ENCODE results near the gene PLEKHD1. TPM values are rescaled to one million over a fixed set of nuclear protein-coding genes. Genes with fewer than 3 reads are reported as not detected.

The PLEKHD1 gene
- under 0.01 TPM in 2 replicates for total RNA-seq

DNA sequence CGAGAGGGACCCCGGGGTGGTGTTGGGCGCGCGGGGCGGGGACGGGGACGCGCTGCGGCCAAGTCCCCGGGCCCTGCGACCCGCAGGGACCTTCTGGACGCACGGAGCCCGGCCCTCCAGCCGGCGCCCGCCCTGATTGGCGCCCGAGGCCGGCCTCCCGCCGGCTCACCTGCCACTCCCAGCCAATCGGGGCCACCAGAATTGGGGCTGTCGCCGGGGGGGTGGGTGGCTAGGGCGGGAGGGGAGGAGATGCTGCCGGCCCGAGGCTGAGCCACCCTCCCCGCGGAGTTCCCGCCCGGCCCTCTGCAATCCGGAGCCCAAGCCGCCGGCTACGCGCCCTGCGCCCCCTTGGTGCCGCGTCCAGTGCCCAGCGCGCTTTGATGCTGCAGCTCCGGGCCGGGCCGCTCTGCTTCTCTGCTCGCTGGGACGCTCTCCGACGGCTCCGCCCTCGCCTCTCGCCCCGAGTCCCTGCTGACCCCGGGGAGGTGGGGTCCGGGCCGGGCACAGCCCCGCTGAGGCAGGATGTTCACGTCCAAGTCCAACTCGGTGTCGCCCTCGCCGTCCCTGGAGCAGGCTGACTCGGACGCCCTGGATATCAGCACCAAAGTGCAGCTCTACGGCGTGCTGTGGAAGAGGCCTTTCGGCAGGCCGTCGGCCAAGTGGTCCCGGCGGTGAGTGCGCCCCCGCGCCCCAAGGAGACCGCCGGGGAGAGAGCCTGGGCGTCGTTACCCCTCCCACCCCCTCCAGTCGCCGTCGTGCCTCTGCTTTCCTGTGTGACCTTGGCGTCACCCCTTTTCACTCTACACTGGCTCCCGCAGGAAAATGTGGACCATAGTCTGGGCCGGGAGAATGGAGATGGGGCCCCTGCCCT is at the start of gene PLEKHD1:
TSS of gene PLEKHD1 (plus strand) at position 285 of the 871 bp plus-strand sequence. CDS start at position 523, 238 bp downstream.

DNA sequence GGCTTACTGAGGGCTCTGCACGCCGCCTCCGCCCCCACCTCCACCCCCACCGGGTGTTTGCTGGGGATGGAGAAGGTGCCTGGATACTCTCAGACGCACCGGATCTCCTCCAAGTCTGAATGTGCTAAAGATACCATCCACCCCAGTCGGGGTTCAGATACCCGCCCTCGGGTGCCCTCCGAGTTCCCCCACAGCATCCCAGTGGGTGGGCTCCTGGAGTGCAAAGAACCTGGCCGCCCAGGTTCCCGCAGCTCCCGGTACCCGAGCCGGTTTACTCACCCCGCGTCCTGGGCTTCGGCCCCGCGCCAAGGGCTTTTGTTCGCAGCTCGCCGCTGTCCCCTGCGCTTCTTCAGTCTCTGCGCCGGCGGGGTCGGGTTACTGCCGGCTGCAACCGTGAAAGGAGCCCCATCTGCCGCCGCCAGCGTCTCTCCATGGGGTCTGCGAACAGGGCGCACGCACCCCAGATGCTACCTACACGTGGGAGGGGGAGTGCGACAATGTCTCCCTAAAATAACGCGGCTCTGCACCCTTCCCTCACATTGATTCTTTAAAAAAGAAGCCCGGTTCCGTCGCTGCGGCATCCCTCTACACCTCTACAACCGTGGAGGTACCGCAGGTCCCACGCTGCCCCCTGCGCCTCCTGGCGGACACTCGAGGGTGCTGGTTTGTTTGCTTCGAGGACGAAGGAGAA is 89.9 kb downstream of the PLEKHD1 start, which contains the start of gene CCDC177:
TSS of gene CCDC177 (minus strand) at position 609 of the 691 bp plus-strand sequence. CDS start 1,249 bp downstream, outside the sequence.

Other genes with a start within 250 kb of the PLEKHD1 start
- not detected in 2 replicates for gene GALNT16, start 224.6 kb upstream of the PLEKHD1 start, total RNA-seq
- 86.3 and 99.5 TPM in 2 replicates for gene ERH, start 86.4 kb upstream of the PLEKHD1 start, total RNA-seq
- 119 and 159 TPM in 2 replicates for gene SLC39A9, start 86.0 kb upstream of the PLEKHD1 start, total RNA-seq
- gene CCDC177, start 90.1 kb downstream of the PLEKHD1 start, total RNA-seq = not detected in 2 replicates
- gene SUSD6, start 126.9 kb downstream of the PLEKHD1 start, total RNA-seq = 6.8 and 20.5 TPM in 2 replicates